Measurements from ENCODE around the gene DDX42. TPM values are rescaled to one million over a fixed set of nuclear protein-coding genes. Genes with fewer than 3 reads are reported as not detected.
A peak's percentile ranks its signal among the peaks of the same experiment; 100 is the strongest.
"Not testable (repeated sequence)": the region's sequence is repeated elsewhere in the genome, so short reads cannot be mapped to it uniquely, and the experiment has no call there.

Gene DDX42
- total RNA-seq, 1 experiment from 2014 or later = 37.7 TPM

DNA sequence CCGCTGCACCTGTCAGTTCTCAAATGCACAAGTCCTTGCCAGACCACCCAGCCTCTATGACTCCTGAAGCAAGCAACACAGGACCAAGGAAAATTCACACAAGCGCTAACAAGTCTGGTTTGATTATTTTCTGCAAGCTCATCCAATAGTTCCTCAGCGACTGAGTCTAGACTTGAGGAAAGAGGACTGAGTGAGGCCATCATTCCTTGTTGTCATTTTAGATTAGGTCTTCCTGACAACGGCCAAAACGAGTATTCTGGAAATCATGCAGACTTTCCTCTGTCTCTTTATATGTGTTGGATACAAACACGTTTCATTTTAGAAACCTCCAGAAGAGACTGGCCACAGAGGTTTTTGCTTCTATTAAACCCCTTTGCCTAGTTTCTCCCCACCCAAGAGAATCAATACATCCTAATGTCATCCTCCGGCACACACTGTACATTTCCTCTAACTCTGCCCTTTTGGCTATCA is 1.1 kb upstream of the DDX42 start:
- no peak for DNase-seq
- peak overlapping the region; percentile 89 for H3K4me3 ChIP-seq
- H3K27me3 ChIP-seq = no peaks in the 10 kb centered on the region
- H3K36me3 ChIP-seq = peaks cover 66% of the 10 kb centered on the region
- H3K9me3 ChIP-seq = no peaks in the 10 kb centered on the region

GRCh38 chr17:63773272-63774140 is 464 bp upstream of the DDX42 start, which contains the start of gene CCDC47:
Gene CCDC47, minus strand, starts transcription at chr17:63773597. Its CDS starts 7,422 bp downstream, at chr17:63766175.
- Histone ChIP-seq H3K4me3 (peak within 1 kb of the TSS; percentile 89), H3K27me3 (no peaks in the 10 kb centered on the region), H3K36me3 (peaks cover 66% of the 10 kb centered on the region), H3K9me3 (no peaks in the 10 kb centered on the region)
- DNase-seq = peak; percentile 99

DNA sequence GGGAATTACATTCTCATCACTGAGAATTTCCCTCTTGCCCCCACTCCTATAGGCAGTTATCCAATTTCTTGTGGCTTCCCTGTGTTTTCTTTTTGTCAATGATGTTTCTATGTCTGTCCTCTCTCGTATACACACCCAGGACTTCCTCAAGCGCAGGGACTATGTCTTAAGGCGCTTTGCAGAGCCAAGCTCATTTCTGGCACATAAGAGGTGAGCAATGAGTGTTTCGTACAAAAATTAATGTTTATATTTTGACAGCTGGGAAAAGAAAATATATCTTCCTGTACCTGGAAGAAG is 947 bp downstream of the DDX42 start:
- no peaks in the 10 kb centered on the region for H3K27me3 ChIP-seq
- peak overlapping the region; percentile 89 for H3K4me3 ChIP-seq
- peaks cover 74% of the 10 kb centered on the region for H3K36me3 ChIP-seq
- H3K9me3 ChIP-seq = no peaks in the 10 kb centered on the region
- no peak for DNase-seq

- H3K36me3 ChIP-seq = peaks cover 75% of the 10 kb centered on the region
- H3K9me3 ChIP-seq = no peaks in the 10 kb centered on the region
- H3K27me3 ChIP-seq = no peaks in the 10 kb centered on the region
- H3K4me3 ChIP-seq = peak overlapping the region; percentile 89
- no peak for DNase-seq
Observed at GRCh38 chr17:63775420-63775819, 1.4 kb downstream of the DDX42 start.

- no peak for DNase-seq
- Histone ChIP-seq H3K9me3 (no peaks in the 10 kb centered on the region), H3K27me3 (no peaks in the 10 kb centered on the region), H3K4me3 (no peak overlapping the region), H3K36me3 (peaks cover 98% of the 10 kb centered on the region)
Observed at GRCh38 chr17:63780507-63780906, 6.5 kb downstream of the DDX42 start.

DNA sequence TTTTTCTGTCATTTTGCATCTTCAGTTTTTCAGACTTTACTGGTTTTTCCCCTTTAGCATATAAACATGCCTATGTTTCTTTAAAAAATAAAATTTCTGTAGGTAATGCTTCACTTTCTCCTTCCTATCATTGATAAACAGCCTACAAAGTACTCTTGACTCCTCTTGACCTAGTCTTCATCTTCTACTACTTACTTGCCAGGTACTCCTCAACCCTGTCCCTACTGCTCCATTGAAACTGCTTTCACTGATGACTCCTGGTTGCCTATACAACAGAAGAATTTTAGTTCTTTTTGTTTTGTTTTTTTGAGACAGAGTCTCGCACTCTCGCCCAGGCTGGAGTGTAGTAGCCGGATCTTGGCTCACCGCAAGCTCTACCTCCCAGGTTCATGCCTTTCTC is 7.0 kb downstream of the DDX42 start:
- DNase-seq = no peak
- no peaks in the 10 kb centered on the region for H3K9me3 ChIP-seq
- H3K36me3 ChIP-seq = peaks cover 97% of the 10 kb centered on the region
- no peaks in the 10 kb centered on the region for H3K27me3 ChIP-seq
- H3K4me3 ChIP-seq = no peak overlapping the region

DNA sequence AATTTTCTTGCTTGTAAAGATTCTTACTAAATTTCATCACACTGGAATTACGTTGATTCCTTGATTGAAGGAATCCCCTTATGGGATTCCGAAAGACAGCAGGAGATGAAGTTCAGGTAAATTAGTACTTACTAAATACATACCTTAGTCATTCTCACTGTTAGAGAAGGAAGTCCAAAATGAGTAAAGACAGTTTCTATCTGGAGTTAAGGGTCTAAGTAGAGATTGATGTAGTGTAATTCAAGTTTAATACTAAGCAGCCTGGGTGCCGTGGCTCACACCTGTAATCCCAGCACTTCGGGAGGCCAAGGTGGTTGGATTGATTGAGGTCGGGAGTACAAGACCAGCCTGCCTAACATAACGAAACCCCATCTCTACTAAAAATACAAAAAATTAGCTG is 9.6 kb downstream of the DDX42 start:
- no peak for DNase-seq
- Histone ChIP-seq H3K9me3 (no peaks in the 10 kb centered on the region), H3K27me3 (no peaks in the 10 kb centered on the region), H3K36me3 (peaks cover 94% of the 10 kb centered on the region), H3K4me3 (no peak overlapping the region)

GRCh38 chr17:63785556-63785955 is 11.6 kb downstream of the DDX42 start:
- no peak overlapping the region for H3K4me3 ChIP-seq
- H3K36me3 ChIP-seq = peaks cover 93% of the 10 kb centered on the region
- H3K27me3 ChIP-seq = no peaks in the 10 kb centered on the region
- H3K9me3 ChIP-seq = no peaks in the 10 kb centered on the region
- DNase-seq = no peak

DNA sequence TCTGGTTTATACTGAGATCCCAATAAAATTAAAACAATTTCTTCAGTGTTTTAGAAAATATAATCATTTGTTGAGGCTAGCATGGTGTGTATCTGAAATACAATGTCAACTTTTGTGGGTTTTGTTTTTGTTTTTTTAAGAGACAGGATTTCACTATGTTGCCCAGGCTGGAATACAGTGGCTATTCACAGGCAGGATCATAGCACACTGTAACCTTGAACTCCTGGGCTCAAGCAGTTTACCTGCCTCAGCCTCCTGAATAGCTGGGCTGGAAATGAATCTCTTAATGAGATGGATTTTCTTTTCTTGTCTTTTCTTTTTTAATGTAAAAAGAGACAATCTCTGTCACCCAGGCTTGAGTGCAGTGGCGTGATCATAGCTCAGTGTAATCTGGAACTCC is 12.1 kb downstream of the DDX42 start:
- Histone ChIP-seq H3K27me3 (no peaks in the 10 kb centered on the region), H3K4me3 (no peak overlapping the region), H3K36me3 (peaks cover 93% of the 10 kb centered on the region), H3K9me3 (no peaks in the 10 kb centered on the region)
- DNase-seq = no peak

DNA sequence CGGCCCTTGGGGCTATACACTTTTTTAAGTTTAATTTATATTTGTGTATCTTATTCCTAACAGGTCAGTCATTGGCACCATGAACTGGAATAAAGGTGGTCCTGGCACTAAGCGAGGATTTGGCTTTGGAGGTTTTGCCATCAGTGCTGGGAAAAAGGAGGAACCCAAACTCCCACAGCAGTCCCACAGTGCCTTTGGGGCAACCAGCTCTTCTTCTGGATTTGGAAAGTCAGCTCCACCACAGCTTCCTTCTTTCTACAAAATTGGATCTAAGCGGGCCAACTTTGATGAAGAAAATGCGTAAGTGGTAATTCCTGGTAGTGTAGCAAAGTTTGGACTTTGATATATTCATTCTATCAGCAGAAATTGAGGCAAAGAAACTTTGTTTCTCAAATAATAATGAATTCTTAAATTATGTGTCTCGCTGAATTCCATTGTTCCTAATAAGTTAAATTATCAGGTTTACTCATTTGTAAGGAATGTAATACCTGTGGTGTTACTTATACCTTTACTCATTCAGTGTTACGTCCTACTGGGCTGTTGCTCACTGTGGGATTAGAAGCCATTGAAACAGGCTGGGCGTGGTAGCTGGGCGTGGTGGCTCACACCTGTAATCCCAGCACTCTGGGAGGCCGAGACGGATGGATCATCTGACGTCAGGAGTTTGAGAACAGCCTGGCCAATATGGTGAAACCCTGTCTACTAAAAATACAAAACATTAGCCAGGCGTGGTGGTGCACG is 13.2 kb downstream of the DDX42 start:
- no peak for DNase-seq
- H3K27me3 ChIP-seq = no peaks in the 10 kb centered on the region
- peaks cover 93% of the 10 kb centered on the region for H3K36me3 ChIP-seq
- no peak overlapping the region for H3K4me3 ChIP-seq
- H3K9me3 ChIP-seq = no peaks in the 10 kb centered on the region

DNA sequence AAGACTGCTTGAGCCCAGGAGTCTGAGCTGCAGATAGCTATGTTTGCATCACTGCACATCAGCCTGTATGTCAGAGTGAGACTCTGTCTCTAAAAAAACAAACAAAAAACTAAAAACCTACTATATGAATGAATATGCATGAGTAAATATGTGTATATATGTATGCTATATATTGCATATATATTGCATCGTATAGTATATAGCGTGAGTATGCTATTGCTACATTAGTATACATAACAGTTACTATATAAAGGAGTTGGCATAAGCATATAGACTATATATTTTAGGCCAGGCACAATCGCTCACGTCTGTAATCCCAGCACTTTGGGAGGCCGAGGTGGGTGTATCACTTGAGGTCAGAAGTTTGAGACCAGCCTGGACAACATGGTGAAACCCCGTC is 16.1 kb downstream of the DDX42 start:
- H3K4me3 ChIP-seq = no peak overlapping the region
- peaks cover 89% of the 10 kb centered on the region for H3K36me3 ChIP-seq
- H3K27me3 ChIP-seq = no peaks in the 10 kb centered on the region
- H3K9me3 ChIP-seq = no peaks in the 10 kb centered on the region
- no peak for DNase-seq

- no peak overlapping the region for H3K4me3 ChIP-seq
- DNase-seq = no peak
- no peaks in the 10 kb centered on the region for H3K27me3 ChIP-seq
- peaks cover 88% of the 10 kb centered on the region for H3K36me3 ChIP-seq
- H3K9me3 ChIP-seq = no peaks in the 10 kb centered on the region
Observed at GRCh38 chr17:63792055-63792729, 18.2 kb downstream of the DDX42 start.

GRCh38 chr17:63796375-63796774 is 22.4 kb downstream of the DDX42 start:
- not testable (repeated sequence) for DNase-seq, H3K4me3 ChIP-seq
- H3K36me3 ChIP-seq = peaks cover 92% of the 10 kb centered on the region

DNA sequence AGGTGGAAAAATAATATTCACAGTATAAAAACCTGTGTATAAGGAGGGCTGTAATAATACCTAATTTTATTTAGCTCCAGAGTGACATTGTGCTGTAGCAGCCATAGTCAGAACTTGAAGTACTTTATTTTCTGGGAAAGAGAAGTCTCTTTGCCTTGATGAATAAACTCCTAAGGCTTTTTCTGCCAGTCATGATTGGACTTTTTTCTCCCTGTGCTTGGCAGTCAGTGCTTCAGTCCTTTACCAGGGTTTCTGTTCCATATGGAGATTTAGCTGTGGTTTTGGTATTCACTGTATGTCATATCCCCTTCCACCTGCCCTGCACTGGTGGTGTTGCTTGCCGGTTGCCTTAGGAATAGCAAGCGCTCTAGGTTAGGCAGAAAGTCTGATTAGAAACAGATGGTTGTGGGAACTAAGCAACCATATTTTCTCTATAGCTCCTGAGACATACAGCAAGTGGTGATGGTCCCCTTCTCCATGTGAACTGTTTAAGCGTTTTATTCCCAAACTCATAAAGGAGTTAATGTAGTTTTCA is 24.7 kb downstream of the DDX42 start:
- no peak for DNase-seq
- peaks cover 93% of the 10 kb centered on the region for H3K36me3 ChIP-seq
- no peak overlapping the region for H3K4me3 ChIP-seq
- H3K9me3 ChIP-seq = no peaks in the 10 kb centered on the region
- H3K27me3 ChIP-seq = no peaks in the 10 kb centered on the region

More at GRCh38 chr17:63796375-63796774, 22.4 kb downstream of the DDX42 start:
- H3K27me3 ChIP-seq, H3K9me3 ChIP-seq: not testable (repeated sequence)

- H3K27me3 ChIP-seq = no peaks in the 10 kb centered on the region
- peaks cover 95% of the 10 kb centered on the region for H3K36me3 ChIP-seq
- DNase-seq = no peak
- no peak overlapping the region for H3K4me3 ChIP-seq
- H3K9me3 ChIP-seq = no peaks in the 10 kb centered on the region
Observed at GRCh38 chr17:63800783-63801182, 26.8 kb downstream of the DDX42 start.

GRCh38 chr17:63804328-63804727 is 30.4 kb downstream of the DDX42 start:
- DNase-seq = no peak
- H3K36me3 ChIP-seq = peaks cover 99% of the 10 kb centered on the region
- H3K27me3 ChIP-seq = no peaks in the 10 kb centered on the region
- no peak overlapping the region for H3K4me3 ChIP-seq
- H3K9me3 ChIP-seq = no peaks in the 10 kb centered on the region

DNA sequence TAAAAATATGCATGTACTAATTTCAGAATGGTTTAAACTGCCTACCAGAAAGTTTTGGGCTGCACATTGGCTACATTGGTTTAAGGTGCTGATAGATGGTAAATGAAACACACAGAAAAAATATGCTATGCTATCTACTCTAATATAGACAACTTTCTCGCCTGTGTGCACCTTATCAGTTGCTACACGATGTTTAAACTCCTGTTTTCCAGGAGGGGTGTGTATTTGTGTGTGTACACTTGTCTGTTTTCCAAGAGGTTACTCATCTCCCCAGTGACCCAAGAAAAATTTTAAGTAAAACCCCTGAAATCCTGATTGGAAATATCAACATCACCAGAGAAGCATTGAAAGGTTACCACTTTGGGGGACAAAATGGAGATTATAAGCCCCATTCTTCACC is 31.6 kb downstream of the DDX42 start:
- no peaks in the 10 kb centered on the region for H3K9me3 ChIP-seq
- DNase-seq = no peak
- no peaks in the 10 kb centered on the region for H3K27me3 ChIP-seq
- no peak overlapping the region for H3K4me3 ChIP-seq
- peaks cover 98% of the 10 kb centered on the region for H3K36me3 ChIP-seq
